Smooth muscle cell (in vitro differentiated cells): Measurements from ENCODE around the gene TRAF7. TPM values are rescaled to one million over a fixed set of nuclear protein-coding genes. Genes with fewer than 3 reads are reported as not detected.
"Not testable (repeated sequence)": the region's sequence is repeated elsewhere in the genome, so short reads cannot be mapped to it uniquely, and the experiment has no call there.

Source experiments
- DNase-seq: peaks from one replicate; lab custom pipeline; 2025; ENCODE audit not compliant: unreplicated experiment; lab: John Stamatoyannopoulos, UW
- H2AFZ ChIP-seq: fragments of 200-600 bp; sonication (generic); 2 replicates; pipeline ENCODE4 v1.6.0; 2016; ENCODE audit warnings: antibody characterized with exemption, low read depth, mild to moderate bottlenecking
- H3F3A ChIP-seq: fragments of 200-600 bp; sonication (generic); 2 replicates; pipeline ENCODE4 v1.6.0; 2017; ENCODE audit warnings: antibody characterized with exemption, low read depth
- H3K27ac ChIP-seq: fragments of 200-600 bp; sonication (generic); 2 replicates; pipeline ENCODE4 v1.5.1; 2016; ENCODE audit warnings: low read depth, mild to moderate bottlenecking
- H3K27me3 ChIP-seq: fragments of 200-600 bp; sonication (generic); 2 replicates; pipeline ENCODE4 v1.6.1; 2016; ENCODE audit warnings: low read depth, mild to moderate bottlenecking
- H3K36me3 ChIP-seq: fragments of 200-600 bp; sonication (generic); 2 replicates; pipeline ENCODE4 v1.5.1; 2016; ENCODE audit warnings: low read depth
- H3K4me1 ChIP-seq: fragments of 200-600 bp; sonication (generic); 2 replicates; pipeline ENCODE4 v1.5.1; 2016; ENCODE audit warnings: low read depth
- H3K4me2 ChIP-seq: fragments of 200-600 bp; sonication (generic); 2 replicates; pipeline ENCODE4 v1.6.0; 2016; ENCODE audit warnings: mild to moderate bottlenecking
- H3K4me3 ChIP-seq: fragments of 200-600 bp; sonication (generic); 2 replicates; pipeline ENCODE4 v1.5.1; 2016; ENCODE audit warnings: mild to moderate bottlenecking
- H3K79me2 ChIP-seq: fragments of 200-600 bp; sonication (generic); 2 replicates; pipeline ENCODE4 v1.6.0; 2016; ENCODE audit warnings: low read depth, mild to moderate bottlenecking
- H3K9ac ChIP-seq: fragments of 200-600 bp; sonication (generic); 2 replicates; pipeline ENCODE4 v1.6.0; 2016; ENCODE audit warnings: low read depth
- H3K9me3 ChIP-seq: fragments of 200-600 bp; sonication (generic); replicated peaks from 2 replicates; pipeline ENCODE4 v1.5.1; 2016; ENCODE audit warnings: low read depth
- H4K20me1 ChIP-seq: fragments of 200-600 bp; sonication (generic); 2 replicates; pipeline ENCODE4 v1.6.0; 2016; ENCODE audit warnings: low read depth
- WGBS: methylation state at CpG from one replicate; pipeline ENCODE4 v1.1.7; 2016; ENCODE audit warnings: low lambda C conversion rate; 5-methylcytosine and 5-hydroxymethylcytosine counted together
- polyA plus RNA-seq: library from polyadenylated mRNA; unstranded; fragments of >200 nt; fragmentation: Nextera tagmentation; extraction: Ambion mirVana; gene quantifications from 2 replicates; pipeline ENCODE4 v1.2.1, GENCODE V29; 2016
- total RNA-seq: library from RNA; depleted of rRNA; stranded (reverse); fragments of >200 nt; gene quantifications from 2 replicates; pipeline ENCODE4 v1.2.3, GENCODE V29; 2014
- TF ChIP-seq, protein P1 (sequence below): fragments of 200-600 bp; sonication (generic); IDR thresholded peaks from 2 replicates; pipeline ENCODE4 v1.5.1; 2017; ENCODE audit warnings: borderline replicate concordance, mild to moderate bottlenecking, antibody characterized with exemption; ENCODE audit not compliant: insufficient read depth, poor library complexity, severe bottlenecking

Gene TRAF7
- total and polyA plus RNA-seq, 2 experiments from 2014 or later: 27.5 to 52.6 TPM

DNA sequence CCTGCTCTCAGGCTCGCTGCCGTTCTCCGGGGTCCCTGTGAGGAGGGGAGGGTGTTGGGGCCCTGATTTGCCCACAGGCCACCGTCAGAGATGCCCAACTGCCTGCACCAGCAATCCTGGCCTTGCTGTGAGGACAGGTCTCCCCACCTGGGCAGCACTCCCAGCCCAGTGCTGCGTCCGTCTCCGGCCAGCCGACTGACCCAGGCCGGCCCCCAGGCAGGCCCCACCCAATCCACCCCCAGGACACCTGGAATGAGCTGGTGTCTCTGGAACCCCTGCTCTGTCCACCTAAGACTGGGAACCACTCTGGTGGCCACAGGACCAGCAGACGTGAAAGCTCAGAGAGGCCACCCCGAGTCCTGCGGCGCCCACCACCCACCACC lies 40.0 kb upstream of the TRAF7 start:
- H3K4me3 ChIP-seq: no peak overlapping the region
- no peaks in the 10 kb centered on the region for H3K36me3 ChIP-seq
- TF ChIP-seq, protein P1, sequence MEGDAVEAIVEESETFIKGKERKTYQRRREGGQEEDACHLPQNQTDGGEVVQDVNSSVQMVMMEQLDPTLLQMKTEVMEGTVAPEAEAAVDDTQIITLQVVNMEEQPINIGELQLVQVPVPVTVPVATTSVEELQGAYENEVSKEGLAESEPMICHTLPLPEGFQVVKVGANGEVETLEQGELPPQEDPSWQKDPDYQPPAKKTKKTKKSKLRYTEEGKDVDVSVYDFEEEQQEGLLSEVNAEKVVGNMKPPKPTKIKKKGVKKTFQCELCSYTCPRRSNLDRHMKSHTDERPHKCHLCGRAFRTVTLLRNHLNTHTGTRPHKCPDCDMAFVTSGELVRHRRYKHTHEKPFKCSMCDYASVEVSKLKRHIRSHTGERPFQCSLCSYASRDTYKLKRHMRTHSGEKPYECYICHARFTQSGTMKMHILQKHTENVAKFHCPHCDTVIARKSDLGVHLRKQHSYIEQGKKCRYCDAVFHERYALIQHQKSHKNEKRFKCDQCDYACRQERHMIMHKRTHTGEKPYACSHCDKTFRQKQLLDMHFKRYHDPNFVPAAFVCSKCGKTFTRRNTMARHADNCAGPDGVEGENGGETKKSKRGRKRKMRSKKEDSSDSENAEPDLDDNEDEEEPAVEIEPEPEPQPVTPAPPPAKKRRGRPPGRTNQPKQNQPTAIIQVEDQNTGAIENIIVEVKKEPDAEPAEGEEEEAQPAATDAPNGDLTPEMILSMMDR: no peak
- 100% methylated on average over 3 of the region's 13 CpGs for WGBS
- H3K4me2 ChIP-seq: no peak overlapping the region
- H3K27me3 ChIP-seq: no peaks in the 10 kb centered on the region
- no peak overlapping the region for H3K27ac ChIP-seq
- H3K9me3 ChIP-seq: no peaks in the 10 kb centered on the region
- H2AFZ ChIP-seq: no peak overlapping the region
- H3F3A ChIP-seq: no peaks in the 10 kb centered on the region
- H3K4me1 ChIP-seq: no peaks in the 10 kb centered on the region
- H3K9ac ChIP-seq: no peak overlapping the region
- peaks cover 23% of the 10 kb centered on the region for H3K79me2 ChIP-seq
- DNase-seq: no peak
- peaks cover 19% of the 10 kb centered on the region for H4K20me1 ChIP-seq

DNA sequence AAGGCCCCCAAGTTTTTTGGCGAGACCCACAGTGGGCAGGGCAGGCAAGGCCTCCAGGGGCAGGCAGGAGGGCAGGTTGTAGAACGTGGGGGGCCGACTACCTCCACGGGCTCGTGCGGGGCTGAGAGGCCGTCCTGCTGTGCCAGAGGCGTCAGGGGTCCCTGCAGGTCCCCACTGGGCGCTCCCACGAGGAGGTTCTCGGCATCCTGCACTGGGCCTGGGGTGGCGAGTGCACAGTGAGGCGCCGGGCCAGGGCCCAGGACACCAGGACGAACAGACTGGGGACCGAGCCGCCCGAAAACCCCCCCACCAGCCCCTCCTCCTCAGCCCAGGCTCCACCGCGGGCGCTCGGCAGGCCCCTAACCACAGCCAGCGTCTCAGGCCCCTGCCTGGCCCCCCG lies 39.2 kb upstream of the TRAF7 start:
- H3K79me2 ChIP-seq: peaks cover 31% of the 10 kb centered on the region
- not testable (repeated sequence) for H3K4me1 ChIP-seq, H3K36me3 ChIP-seq, H3K9me3 ChIP-seq, H3F3A ChIP-seq, H3K9ac ChIP-seq, H3K4me2 ChIP-seq, DNase-seq, H3K4me3 ChIP-seq, H3K27ac ChIP-seq, H2AFZ ChIP-seq, H3K27me3 ChIP-seq
- 96% methylated on average over 10 of the region's 24 CpGs for WGBS
- peaks cover 26% of the 10 kb centered on the region for H4K20me1 ChIP-seq

DNA sequence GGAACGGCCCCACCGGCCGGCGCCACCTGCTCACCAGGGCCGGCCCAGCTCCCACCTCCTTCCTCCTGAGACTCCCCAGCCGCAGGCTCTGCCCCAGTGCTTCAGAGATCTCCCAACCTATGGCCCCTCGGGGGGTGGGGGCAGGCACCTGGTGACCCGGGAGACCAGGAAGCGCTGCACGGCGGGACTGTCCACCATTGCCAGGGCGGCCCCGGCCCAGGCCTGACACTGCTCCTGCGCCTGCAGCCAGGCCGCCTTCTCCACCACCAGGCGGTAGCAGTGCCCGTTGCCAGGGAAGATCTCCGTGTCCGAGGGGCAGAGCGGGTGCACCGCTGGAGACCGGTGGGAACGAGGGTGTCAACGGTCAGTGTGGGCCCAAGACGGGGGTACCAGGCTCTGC lies 38.2 kb upstream of the TRAF7 start:
- H2AFZ ChIP-seq, H3K27ac ChIP-seq, H3K4me3 ChIP-seq, H3K4me2 ChIP-seq, H3K4me1 ChIP-seq, H3F3A ChIP-seq, H3K9ac ChIP-seq, DNase-seq, H3K27me3 ChIP-seq, H3K36me3 ChIP-seq, H3K9me3 ChIP-seq: not testable (repeated sequence)
- WGBS: 96% methylated on average over 22 of the region's 25 CpGs
- H3K79me2 ChIP-seq: peaks cover 37% of the 10 kb centered on the region
- peaks cover 32% of the 10 kb centered on the region for H4K20me1 ChIP-seq

DNA sequence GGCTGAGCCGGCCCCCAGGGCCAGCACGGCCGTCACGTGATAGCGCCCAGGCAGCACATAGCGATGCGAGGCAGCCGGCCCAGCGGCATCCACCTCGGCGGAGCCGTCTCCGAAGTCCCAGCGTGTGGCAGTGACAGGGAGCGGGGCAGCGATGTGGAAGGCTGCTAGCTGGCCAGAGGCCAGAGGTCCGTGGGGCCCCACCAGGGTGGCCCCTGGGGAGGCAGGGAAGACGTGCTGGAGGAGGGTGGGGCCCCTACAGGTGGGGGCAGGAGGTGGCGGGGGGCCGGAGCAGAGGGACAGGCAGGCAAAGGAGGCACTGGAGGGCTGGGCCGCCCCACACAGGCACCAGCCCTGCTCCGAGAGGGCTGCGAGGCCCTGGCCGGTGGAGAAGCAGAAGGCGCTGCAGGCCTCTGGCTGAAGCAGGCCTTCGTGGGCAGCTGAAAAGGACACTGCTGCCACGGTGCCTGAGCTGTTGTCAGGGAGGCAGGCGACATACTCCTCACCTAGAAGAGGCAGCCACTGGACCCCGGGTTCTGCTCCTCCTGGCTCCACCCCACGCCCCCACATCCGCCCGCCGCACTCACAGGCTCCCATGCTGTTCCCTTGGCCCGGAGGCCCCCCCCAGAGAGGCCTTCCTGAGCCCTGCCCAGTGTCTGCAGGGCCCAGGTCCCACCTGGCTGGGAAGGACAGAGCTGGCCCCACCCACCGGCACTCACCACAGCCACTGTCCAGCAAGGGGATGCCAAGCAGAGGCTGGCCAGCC lies 37.4 kb upstream of the TRAF7 start:
- H2AFZ ChIP-seq, H3K27ac ChIP-seq, H3K27me3 ChIP-seq, H3K9ac ChIP-seq, H3K9me3 ChIP-seq, H3K36me3 ChIP-seq, DNase-seq, H3K4me1 ChIP-seq, H3F3A ChIP-seq, H3K4me2 ChIP-seq, H3K4me3 ChIP-seq: not testable (repeated sequence)
- 90% methylated on average over 20 of the region's 35 CpGs for WGBS
- H3K79me2 ChIP-seq: peaks cover 37% of the 10 kb centered on the region
- peaks cover 32% of the 10 kb centered on the region for H4K20me1 ChIP-seq

DNA sequence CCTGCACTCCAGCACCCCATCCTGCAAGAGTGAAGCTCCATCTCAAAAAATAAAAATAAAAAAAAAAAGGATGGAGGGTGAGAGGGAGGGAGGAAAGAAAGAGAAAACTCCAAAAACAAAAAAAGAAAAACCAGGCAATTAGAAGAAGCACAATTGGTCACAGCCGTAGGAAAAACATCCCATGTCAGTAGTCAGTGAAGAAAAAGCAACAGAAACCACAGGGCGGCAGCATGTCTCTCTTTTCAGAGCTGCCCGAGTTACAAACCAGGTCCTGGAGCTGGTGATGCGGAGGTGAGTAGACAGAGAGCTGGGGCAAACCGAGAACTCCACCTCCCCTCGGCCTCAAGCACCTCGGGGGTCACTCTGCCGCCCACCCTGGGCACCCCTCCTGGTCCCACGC lies 34.3 kb upstream of the TRAF7 start:
- Histone ChIP-seq H4K20me1 (peaks cover 30% of the 10 kb centered on the region), H3K79me2 (peaks cover 46% of the 10 kb centered on the region), H3K4me1 (peaks cover 13% of the 10 kb centered on the region)
- H3K4me3 ChIP-seq, H3F3A ChIP-seq, H3K9ac ChIP-seq, H3K4me2 ChIP-seq, H2AFZ ChIP-seq, H3K27me3 ChIP-seq, DNase-seq, H3K27ac ChIP-seq, H3K36me3 ChIP-seq, H3K9me3 ChIP-seq: not testable (repeated sequence)
- WGBS: 66% methylated on average over 8 of the region's 9 CpGs
- TF ChIP-seq, protein P1: peak; percentile 15
